ENCODE results near the gene PADI1. TPM values are rescaled to one million over a fixed set of nuclear protein-coding genes. Genes with fewer than 3 reads are reported as not detected.

PADI1 gene
- total RNA-seq, 4 donors from 2014 or later = 0.14 TPM; not detected in 3

- no peak for DNase-seq
- H3K36me3 ChIP-seq = no peaks in the 10 kb centered on the region
- TF ChIP-seq POLR2A (IDR thresholded peaks at IDR 0.05) (no peak), CTCF (IDR thresholded peaks at IDR 0.05) (no peak)
- no peak overlapping the region for H3K4me3 ChIP-seq
- H3K27ac ChIP-seq = no peak overlapping the region
- intact Hi-C loops (cut with DNase I; ENCODE audit: low total_unique reads) = no loop called here
- H3K27me3 ChIP-seq = no peaks in the 10 kb centered on the region
- H3K4me1 ChIP-seq = no peaks in the 10 kb centered on the region
- H3K9me3 ChIP-seq = no peaks in the 10 kb centered on the region
Measured at GRCh38 chr1:17293681-17294425, 88.9 kb downstream of the PADI1 start.

- intact Hi-C loops (cut with DNase I; ENCODE audit: low total_unique reads) = no loop called here
- no peaks in the 10 kb centered on the region for H3K4me1 ChIP-seq
- DNase-seq = no peak
- TF ChIP-seq CTCF (IDR thresholded peaks at IDR 0.05) = no peak
- TF ChIP-seq POLR2A (IDR thresholded peaks at IDR 0.05) = no peak
- H3K4me3 ChIP-seq = no peak overlapping the region
- no peaks in the 10 kb centered on the region for H3K36me3 ChIP-seq
- H3K27me3 ChIP-seq = no peaks in the 10 kb centered on the region
- H3K9me3 ChIP-seq = no peaks in the 10 kb centered on the region
- H3K27ac ChIP-seq = no peak overlapping the region
Measured at GRCh38 chr1:17295292-17295691, 90.4 kb downstream of the PADI1 start.

Small RNAs within 50 kb of the gene (microRNA-seq; reads per million reads assigned to microRNA genes)
- gene MIR3972 (ENCODE audit: borderline microRNAs expressed, borderline replicate concordance) = not detected

Small RNAs within 50 kb of the gene (small RNA-seq; reads per million reads assigned to genes)
- not detected for gene MIR3972

Other genes starting within 250 kb of the PADI1 start
- gene MFAP2, start 224.5 kb upstream of the PADI1 start, total RNA-seq = 10 to 100 TPM; 22.3 to 70.3 (median 44.6) TPM
- 10 to 100 TPM in 3 of 4 donors, 1 to 10 TPM in 1; 8.5 to 31.4 (median 19.7) TPM for gene ATP13A2, start 193.2 kb upstream of the PADI1 start, total RNA-seq
- 100 to 1,000 TPM in 1 of 4 donors, 10 to 100 TPM in 3; 53.0 to 152 (median 74.7) TPM for gene SDHB, start 151.1 kb upstream of the PADI1 start, total RNA-seq
- gene PADI2, start 85.7 kb upstream of the PADI1 start, total RNA-seq = 1 to 10 TPM in 1 of 4 donors, under 1 TPM in 3; 0.29 to 2.8 (median 0.67) TPM
- gene PADI3, start 44.0 kb downstream of the PADI1 start, total RNA-seq = not detected
- gene PADI4, start 103.1 kb downstream of the PADI1 start, total RNA-seq = 1 to 10 TPM in 1 of 4 donors, not detected in 3; 1.2 TPM
- under 1 TPM in 1 of 4 donors, not detected in 3; 0.55 TPM for gene PADI6, start 167.1 kb downstream of the PADI1 start, total RNA-seq
- 10 to 100 TPM; 11.8 to 50.4 (median 25.7) TPM for gene RCC2, start 234.5 kb downstream of the PADI1 start, total RNA-seq